SK-N-MC (cell line): ENCODE data around the gene FUT8.

ENCODE experiments used
- DNase-seq: peaks from one replicate; pipeline ENCODE4 v3.0.0-alpha.2; 2011; ENCODE audit warnings: low read depth, low spot score
- H3K27ac ChIP-seq: fragments of 200-600 bp; sonication (generic); 2 replicates; pipeline ENCODE4 v1.5.1; 2016; ENCODE audit warnings: mixed run types
- H3K36me3 ChIP-seq: fragments of 200-600 bp; sonication (generic); 2 replicates; pipeline ENCODE4 v1.6.1; 2017; ENCODE audit warnings: antibody characterized with exemption, low read length, mixed read lengths; ENCODE audit not compliant: insufficient read depth
- H3K4me3 ChIP-seq: fragments of 200-600 bp; sonication (generic); 2 replicates; pipeline ENCODE4 v1.5.1; 2016
- H3K9ac ChIP-seq: fragments of 200-600 bp; sonication (generic); 2 replicates; pipeline ENCODE4 v1.8.0; 2017; ENCODE audit warnings: mixed run types, mixed read lengths; ENCODE audit not compliant: insufficient read length
- H3K9me3 ChIP-seq: fragments of 200-600 bp; sonication (generic); 2 replicates; pipeline ENCODE4 v1.6.1; 2017; ENCODE audit warnings: low read depth, mild to moderate bottlenecking, antibody characterized with exemption, low read length, moderate library complexity, mixed read lengths
- EZH2 ChIP-seq: fragments of 200-600 bp; sonication (generic); IDR thresholded peaks from one replicate; pipeline ENCODE4 v1.6.1; 2017; ENCODE audit warnings: antibody characterized with exemption
- FOXP2 ChIP-seq: optimal IDR thresholded peaks from 2 replicates; pipeline ENCODE3; 2011; ENCODE audit warnings: mild to moderate bottlenecking, moderate library complexity; ENCODE audit not compliant: insufficient read depth; ENCODE audit errors: extremely low read length, control extremely low read depth
- POLR2AphosphoS5 ChIP-seq: IDR thresholded peaks from 2 replicates; pipeline ENCODE4 v1.6.1; 2012; ENCODE audit warnings: mild to moderate bottlenecking, low read depth, low read length, borderline replicate concordance

FUT8 gene

DNA sequence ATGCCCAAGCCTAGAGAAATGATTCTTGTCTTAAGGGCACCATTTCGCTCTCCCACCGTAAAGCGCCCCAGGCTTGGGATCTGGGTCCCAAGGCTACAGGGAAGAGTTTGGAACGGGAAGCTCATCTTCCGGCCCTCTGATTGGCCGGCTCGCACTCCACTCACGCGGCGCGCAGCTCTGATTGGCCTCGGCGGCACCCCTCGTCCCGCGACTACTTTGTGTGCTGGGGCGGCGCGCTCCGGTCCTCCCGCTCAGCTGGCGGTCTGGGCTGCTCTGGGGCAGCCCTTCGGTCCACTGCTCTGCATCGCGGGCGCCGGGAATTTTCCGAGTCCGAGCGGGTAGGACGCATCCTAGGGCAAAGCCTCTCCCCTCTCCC is 886 bp upstream of the FUT8 start:
- H3K9me3 ChIP-seq = no peaks in the 10 kb centered on the region

DNA sequence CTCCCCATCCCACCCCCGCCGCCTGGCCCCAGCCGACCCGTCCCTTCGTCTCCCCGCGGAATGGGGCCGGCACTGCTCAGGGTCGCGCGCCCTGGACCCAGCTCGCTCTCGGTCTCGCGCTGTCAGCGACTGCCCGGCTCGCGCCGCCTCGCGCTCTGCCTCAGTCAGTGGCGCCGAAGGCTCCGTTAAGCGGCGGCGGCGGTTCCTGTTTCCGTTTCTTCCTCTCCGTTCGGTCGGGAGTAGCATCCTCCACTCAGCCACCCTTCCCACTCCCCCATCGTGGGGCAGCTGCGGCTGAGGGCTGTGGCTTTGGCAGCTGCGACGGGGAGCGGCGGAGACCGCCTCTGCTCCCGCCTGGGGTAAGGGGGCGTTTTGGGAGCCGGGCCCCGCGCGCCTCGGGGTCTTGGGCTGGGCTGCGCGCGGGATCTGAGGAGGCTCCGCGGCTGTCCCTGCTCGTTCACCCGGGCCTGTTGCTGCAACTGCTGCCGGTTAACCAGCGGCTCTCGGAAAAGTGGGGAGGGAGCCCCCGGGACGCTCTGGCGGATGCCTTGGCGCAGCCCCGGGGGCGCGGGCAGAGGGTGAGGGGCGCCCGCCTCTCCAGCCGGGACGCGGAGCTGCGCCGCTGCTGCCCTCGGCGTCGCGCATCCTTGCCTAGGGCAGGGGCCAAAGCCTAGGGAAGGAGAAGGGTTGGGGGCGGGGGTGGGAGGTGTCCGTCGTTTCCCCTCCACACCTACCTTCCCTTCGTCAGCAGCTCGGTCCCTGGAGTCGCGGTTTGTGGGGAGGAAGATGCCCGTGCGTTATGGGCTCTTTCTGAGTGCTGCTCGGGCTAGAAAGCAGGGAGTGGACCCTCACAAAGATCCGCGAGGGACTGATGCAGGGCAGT is 567 bp downstream of the FUT8 start:
- no peaks in the 10 kb centered on the region for H3K9me3 ChIP-seq
- peak overlapping the region; percentile 86 for H3K27ac ChIP-seq
- H3K9ac ChIP-seq = peak overlapping the region; percentile 87
- H3K4me3 ChIP-seq = peak overlapping the region; percentile 96
- no peak for TF ChIP-seq POLR2AphosphoS5
- TF ChIP-seq FOXP2 = no peak
- TF ChIP-seq EZH2 = no peak
- DNase-seq = no peak
- H3K36me3 ChIP-seq = no peaks in the 10 kb centered on the region

More for the DNA sequence above, 886 bp upstream of the FUT8 start:
- Histone ChIP-seq H3K27ac (peak overlapping the region; percentile 89), H3K4me3 (peak overlapping the region; percentile 96), H3K36me3 (no peaks in the 10 kb centered on the region), H3K9ac (peak overlapping the region; percentile 90)
- no peak for DNase-seq
- TF ChIP-seq EZH2 (no peak), POLR2AphosphoS5 (peak; percentile 66; the same call in 1 of the 2 replicates)

DNA sequence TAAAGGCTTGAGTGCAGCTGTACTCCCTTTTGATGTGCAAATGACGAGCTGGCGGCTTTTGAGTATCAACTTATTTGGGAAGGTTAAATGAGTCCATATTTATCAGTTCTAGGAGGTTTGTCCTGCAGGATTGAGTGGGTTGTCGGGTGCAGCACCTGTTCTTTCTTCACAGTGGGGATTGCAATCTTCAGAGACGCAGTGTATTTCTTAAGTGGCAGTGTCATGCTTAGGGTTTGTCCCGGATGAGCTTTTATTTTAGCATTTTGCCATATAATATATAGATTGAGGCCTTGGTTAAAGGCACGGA is 1.2 kb downstream of the FUT8 start:
- DNase-seq = no peak
- Histone ChIP-seq H3K4me3 (peak overlapping the region; percentile 96), H3K9me3 (no peaks in the 10 kb centered on the region), H3K27ac (peak overlapping the region; percentile 86), H3K36me3 (no peaks in the 10 kb centered on the region), H3K9ac (peak overlapping the region; percentile 87)
- TF ChIP-seq EZH2 = no peak
- TF ChIP-seq POLR2AphosphoS5 = no peak
- TF ChIP-seq FOXP2 = no peak

DNA sequence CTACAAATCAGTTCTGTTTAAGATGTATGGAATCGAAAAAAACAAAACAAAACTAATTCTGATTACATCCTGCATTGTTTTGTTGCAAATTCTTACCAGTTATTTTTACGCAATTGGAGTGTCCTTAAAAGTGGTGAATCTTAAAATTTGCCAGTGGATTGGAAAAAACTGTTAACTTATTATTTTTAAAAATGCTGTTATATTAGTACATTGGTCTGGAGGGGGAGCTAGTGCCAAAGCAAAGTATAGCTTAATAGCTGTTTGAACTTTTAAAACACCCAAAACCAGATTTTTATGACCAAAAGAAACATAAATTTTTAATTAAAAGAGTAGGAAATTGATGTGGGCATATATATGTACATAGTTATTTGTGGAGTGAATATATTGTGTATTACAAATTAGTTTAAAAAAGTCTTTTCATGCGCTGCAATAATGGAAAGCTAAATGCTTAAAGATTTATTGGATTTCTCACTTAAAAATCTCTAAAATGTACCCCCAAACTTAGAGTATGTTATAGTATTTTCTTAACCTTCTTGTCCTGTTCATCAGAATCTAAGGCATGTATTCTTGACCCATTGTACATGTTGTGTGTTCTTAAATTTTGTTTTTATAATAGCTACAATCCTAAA is 2.5 kb downstream of the FUT8 start:
- no peaks in the 10 kb centered on the region for H3K9me3 ChIP-seq
- TF ChIP-seq EZH2 (no peak), FOXP2 (no peak), POLR2AphosphoS5 (no peak)
- no peaks in the 10 kb centered on the region; the same call in 1 of the 2 replicates for H3K36me3 ChIP-seq
- DNase-seq = no peak
- H3K27ac ChIP-seq = peak overlapping the region; percentile 86
- H3K9ac ChIP-seq = peak overlapping the region; percentile 87
- H3K4me3 ChIP-seq = peak overlapping the region; percentile 96

DNA sequence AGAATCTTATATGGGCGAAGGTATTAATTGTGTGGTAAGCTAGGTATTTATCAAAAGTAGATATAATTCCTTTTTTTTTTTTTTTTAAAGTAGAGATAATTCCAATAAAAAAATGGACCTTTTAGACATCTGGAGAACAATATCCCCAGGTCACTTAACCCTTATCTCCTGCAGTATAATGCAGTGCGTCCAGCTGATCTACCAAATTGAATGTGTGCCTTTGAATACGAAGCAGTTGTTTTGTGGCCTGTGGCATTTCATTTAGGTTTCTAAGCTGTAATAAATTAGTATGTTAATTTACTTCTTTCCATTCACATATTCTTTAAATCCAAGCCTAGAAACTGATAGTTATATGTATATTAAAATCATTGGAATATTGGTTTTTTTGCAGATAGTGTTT is 3.1 kb downstream of the FUT8 start:
- Histone ChIP-seq H3K36me3 (no peaks in the 10 kb centered on the region; the same call in 1 of the 2 replicates), H3K4me3 (peak overlapping the region; percentile 96), H3K27ac (peak overlapping the region; percentile 86), H3K9me3 (no peaks in the 10 kb centered on the region), H3K9ac (peak overlapping the region; percentile 87)
- DNase-seq = no peak
- TF ChIP-seq EZH2 = no peak
- TF ChIP-seq POLR2AphosphoS5 = no peak
- TF ChIP-seq FOXP2 = no peak

DNA sequence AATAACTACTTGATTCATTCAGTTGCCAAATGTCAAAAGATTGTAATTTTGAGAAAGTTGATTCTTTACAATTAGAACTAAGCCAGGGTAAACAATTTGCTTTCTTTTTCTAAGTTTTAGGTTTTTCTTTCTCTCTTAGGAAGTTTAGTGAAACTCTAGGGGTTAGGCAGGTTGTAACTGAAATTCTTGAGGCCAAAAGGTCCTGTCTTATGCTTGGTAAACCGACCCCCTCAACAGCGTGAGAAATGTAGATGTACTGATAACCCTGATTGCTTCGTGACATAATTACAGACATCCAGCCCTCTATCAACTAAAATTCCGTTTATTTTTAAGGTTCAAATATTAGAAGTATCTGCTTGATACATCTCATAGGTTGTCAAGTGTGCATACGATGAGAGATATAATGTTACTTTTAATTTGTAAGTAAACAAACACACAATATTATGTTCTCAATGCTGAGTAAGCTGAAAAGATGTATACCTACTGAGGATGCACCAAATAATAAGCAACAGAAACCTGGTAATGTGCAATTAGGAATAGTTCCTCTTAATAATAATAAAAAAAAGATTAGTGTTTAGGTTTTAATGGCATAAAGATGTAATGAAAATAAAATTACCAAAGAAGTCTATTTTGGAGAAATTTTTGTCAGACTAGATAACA is 7.2 kb downstream of the FUT8 start:
- no peaks in the 10 kb centered on the region for H3K9me3 ChIP-seq
- no peak for DNase-seq
- no peaks in the 10 kb centered on the region; the same call in 1 of the 2 replicates for H3K36me3 ChIP-seq
- peak overlapping the region; percentile 35 for H3K9ac ChIP-seq
- H3K27ac ChIP-seq = peak overlapping the region; percentile 76
- TF ChIP-seq EZH2 (no peak), FOXP2 (no peak), POLR2AphosphoS5 (no peak)
- no peak overlapping the region for H3K4me3 ChIP-seq

DNA sequence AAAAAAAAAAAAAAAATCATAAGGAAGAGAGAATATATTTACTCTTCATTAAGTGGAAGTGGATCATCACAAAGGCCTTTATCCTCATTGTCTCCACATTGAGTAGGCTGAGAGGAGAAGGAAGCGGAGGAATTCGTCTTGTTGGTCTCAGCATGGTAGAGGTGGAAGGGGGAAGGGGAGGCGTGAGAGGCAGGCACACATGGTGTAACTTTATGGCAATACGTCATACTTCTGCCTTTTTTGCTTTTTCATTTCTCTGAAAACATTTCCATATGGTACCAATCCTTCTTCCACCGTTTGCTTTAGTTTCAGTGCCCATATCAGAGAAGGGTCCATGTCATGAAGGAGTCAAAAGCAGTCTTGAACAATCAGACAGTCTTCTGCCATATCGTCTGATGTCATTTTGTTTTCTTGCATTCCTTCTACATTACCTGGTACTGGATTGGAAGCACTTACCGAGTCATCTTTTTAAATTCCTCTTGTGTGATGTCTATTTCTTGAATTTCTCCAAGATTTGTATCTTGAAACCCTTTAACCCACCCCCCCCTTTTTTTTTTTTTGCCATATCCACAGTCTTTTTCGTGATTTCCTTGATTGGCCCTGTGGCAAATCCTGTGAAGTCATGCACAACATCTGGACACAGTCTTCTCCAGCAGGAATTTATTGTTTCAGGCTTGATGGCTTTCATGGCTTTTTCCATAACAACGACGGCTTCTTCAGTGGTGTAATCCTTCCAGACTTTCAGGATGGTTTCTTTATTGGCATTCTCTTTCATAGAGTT is 8.9 kb downstream of the FUT8 start:
- Histone ChIP-seq H3K9me3 (no peaks in the 10 kb centered on the region), H3K9ac (peak overlapping the region; percentile 3), H3K4me3 (peak overlapping the region; percentile 47), H3K36me3 (no peaks in the 10 kb centered on the region; the same call in none of the 2 replicates), H3K27ac (peak overlapping the region; percentile 90)
- TF ChIP-seq EZH2 (no peak), POLR2AphosphoS5 (no peak), FOXP2 (no peak)
- no peak for DNase-seq

DNA sequence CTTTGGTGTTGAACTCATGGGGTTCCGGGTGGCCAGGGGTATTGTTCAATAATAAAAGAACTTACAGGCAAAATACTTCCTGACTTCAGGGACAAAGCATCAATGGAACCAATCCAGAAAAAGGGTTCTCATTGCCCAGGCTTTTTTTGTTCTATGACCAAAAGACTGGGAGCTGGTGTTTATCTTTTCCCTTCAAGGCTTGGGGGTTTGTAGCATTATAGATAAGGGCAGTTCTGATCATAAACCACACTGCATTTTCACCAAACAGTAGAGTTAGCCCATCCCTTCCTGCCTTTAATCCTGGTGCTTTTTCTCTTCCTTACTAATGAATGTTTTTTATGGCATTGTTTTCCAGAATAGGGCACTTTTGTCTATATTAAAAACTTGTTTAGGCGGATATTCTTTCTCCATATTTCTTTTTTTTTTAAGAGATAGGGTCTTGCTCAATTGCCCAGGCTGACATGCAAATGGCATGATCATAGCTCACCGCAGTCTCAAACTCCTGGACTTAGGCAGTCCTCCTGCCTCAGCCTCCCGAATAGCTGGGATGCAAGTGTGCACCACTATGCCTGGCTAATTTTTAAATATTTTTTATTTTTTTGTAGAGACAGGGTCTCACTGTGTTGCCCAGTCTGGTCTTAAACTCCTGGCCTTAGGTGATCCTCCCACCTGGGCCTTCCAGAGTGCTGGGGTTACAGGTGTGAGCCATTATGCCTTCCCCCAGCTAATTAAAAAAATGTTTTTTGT is 9.7 kb downstream of the FUT8 start:
- no peak for DNase-seq
- H3K4me3 ChIP-seq = peak overlapping the region; percentile 47

More for the DNA sequence above, 9.7 kb downstream of the FUT8 start:
- Histone ChIP-seq H3K27ac (peak overlapping the region; percentile 90), H3K9ac (no peak overlapping the region), H3K36me3 (no peaks in the 10 kb centered on the region; the same call in none of the 2 replicates), H3K9me3 (no peaks in the 10 kb centered on the region)
- TF ChIP-seq POLR2AphosphoS5 = no peak
- TF ChIP-seq FOXP2 = no peak
- TF ChIP-seq EZH2 = no peak
